ENCODE data around the gene LGALS16.

LGALS16 gene

DNA sequence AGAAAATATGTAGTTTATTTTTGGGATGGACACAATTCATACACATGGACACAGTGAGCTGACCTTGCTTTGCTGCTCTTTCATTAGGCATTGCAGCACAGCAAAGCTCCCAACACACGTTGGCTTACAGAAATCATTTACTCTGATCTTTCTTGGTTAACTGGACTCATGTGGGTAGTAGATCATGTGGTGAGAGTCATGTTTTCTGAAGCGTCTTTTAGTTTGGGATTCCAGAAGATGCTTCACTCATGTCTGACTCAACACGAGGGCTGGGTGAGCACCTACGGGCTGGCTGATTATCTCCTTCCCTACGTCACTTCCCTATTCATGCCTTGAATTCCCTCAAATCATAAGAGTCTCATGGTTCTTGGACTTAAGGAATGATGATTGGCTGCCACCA lies 12.1 kb upstream of the LGALS16 start:
- no peak for TF ChIP-seq FOXP2 (optimal IDR thresholded peaks at IDR 0.05; ENCODE audit: borderline replicate concordance, extremely low read depth, extremely low read length, insufficient read depth)
- TF ChIP-seq TAF1 (IDR thresholded peaks at IDR 0.05; ENCODE audit: borderline replicate concordance, insufficient read depth, low read length): no peak
- TF ChIP-seq, protein P1, sequence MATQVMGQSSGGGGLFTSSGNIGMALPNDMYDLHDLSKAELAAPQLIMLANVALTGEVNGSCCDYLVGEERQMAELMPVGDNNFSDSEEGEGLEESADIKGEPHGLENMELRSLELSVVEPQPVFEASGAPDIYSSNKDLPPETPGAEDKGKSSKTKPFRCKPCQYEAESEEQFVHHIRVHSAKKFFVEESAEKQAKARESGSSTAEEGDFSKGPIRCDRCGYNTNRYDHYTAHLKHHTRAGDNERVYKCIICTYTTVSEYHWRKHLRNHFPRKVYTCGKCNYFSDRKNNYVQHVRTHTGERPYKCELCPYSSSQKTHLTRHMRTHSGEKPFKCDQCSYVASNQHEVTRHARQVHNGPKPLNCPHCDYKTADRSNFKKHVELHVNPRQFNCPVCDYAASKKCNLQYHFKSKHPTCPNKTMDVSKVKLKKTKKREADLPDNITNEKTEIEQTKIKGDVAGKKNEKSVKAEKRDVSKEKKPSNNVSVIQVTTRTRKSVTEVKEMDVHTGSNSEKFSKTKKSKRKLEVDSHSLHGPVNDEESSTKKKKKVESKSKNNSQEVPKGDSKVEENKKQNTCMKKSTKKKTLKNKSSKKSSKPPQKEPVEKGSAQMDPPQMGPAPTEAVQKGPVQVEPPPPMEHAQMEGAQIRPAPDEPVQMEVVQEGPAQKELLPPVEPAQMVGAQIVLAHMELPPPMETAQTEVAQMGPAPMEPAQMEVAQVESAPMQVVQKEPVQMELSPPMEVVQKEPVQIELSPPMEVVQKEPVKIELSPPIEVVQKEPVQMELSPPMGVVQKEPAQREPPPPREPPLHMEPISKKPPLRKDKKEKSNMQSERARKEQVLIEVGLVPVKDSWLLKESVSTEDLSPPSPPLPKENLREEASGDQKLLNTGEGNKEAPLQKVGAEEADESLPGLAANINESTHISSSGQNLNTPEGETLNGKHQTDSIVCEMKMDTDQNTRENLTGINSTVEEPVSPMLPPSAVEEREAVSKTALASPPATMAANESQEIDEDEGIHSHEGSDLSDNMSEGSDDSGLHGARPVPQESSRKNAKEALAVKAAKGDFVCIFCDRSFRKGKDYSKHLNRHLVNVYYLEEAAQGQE (IDR thresholded peaks at IDR 0.05; ENCODE audit: insufficient read depth in 1 of 2, low read depth in 2 of 2, low read length in 2 of 2): no peak

DNA sequence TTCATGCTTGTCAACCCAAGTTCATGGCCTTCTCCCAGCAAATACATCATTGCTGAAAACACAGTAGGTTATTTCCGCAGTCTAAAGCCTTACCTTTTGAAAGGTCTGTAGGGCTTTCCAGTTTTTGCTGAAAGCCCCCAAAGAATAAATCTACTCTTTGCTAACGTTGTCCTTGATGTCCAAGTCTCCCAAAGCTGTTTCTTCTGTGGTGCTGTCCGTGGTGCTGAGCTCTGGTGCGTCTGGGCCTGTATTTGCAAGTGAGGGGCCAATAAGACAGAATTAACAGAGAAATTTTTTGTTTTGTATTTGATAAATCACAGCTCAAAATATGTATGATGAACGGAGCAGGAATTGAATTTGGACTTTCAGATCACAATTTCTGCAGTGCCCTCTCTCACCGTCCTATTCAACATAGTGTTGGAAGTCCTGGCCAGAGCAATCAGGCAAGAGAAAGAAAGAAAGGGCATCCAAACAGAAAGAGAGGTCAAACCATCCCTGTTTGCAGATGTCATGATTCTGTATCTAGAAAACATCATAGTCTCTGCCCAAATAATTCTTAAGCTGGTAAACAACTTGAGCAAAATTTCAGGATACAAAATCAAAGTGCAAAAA lies 9.8 kb upstream of the LGALS16 start:
- TF ChIP-seq, protein P1 (IDR thresholded peaks at IDR 0.05; ENCODE audit: insufficient read depth in 1 of 2, low read depth in 2 of 2, low read length in 2 of 2): peak; percentile 84 to 98
- no peak for TF ChIP-seq POLR2AphosphoS5 (IDR thresholded peaks at IDR 0.05; ENCODE audit: low read depth, low read length)

DNA sequence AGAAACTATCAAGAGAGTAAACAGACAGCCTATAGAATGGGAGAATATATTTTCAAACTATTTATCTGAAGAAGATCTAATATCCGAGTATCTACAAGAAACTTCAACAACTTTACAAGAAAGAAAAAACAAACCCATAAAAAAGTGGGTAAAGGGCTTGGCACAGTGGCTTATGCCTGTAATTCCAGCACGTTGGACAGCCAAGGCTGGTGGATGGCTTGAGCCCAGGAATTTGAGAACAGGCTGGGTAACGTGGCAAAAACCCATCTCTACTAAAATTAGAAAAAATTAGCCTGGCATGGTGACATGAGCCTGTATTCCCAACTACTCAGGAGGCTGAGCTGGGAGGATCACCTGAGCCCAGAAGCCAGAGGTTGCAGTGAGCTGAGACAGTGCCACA lies 7.8 kb upstream of the LGALS16 start:
- TF ChIP-seq, protein P1 (IDR thresholded peaks at IDR 0.05; ENCODE audit: insufficient read depth in 1 of 2, low read depth in 2 of 2, low read length in 2 of 2): peak in 1 of 2 experiments; percentile 60; a peak in 1 of 4 replicates
- TF ChIP-seq SIN3A (IDR thresholded peaks at IDR 0.05; ENCODE audit: borderline replicate concordance, insufficient read depth, low read length): no peak
- no peak for TF ChIP-seq POLR2AphosphoS5 (IDR thresholded peaks at IDR 0.05; ENCODE audit: low read depth, low read length)
- TF ChIP-seq FOXP2 (optimal IDR thresholded peaks at IDR 0.05; ENCODE audit: borderline replicate concordance, extremely low read depth, extremely low read length, insufficient read depth): no peak

DNA sequence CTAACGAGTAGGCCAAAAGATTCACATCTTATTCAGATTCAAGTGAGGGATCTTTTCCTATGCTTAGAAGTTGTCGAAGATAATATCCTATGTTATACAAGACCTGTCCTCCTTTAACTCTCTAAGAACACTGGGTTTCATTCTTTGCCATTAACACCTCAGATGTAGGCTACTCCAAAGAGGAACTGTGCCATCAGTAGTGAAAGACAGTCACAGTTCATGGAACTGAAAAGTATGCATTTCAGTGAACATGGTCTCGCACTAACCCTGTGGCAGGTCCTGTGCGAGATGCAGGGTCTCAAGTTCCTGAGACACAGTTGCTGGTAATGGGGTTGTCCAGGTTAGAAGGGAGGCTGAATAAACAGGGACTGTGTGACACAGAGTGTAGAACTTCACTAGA lies 4.1 kb downstream of the LGALS16 start:
- TF ChIP-seq TAF1 (IDR thresholded peaks at IDR 0.05; ENCODE audit: borderline replicate concordance, insufficient read depth, low read length) (no peak), SIN3A (IDR thresholded peaks at IDR 0.05; ENCODE audit: borderline replicate concordance, insufficient read depth, low read length) (no peak)

DNA sequence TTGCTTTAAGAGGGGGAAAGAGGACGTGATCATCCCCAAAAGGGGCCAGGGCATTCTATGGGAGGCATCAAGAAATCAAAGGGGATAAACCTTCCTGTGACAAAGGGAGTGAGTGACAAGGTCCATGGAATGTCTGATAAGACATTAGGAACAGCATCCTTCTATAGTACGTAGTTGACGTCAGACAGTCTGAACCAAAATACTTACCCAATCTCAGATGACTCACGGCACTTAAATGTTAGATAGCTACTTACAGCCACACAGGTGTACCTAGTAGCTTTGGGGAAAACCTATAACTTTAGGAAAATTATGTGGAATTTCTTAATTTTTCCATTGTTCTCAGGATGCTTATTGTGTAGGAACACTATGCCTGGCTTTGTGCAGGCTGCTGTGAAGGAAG lies 4.9 kb downstream of the LGALS16 start:
- TF ChIP-seq, protein P1 (IDR thresholded peaks at IDR 0.05; ENCODE audit: insufficient read depth in 1 of 2, low read depth in 2 of 2, low read length in 2 of 2): no peak
- TF ChIP-seq FOXP2 (optimal IDR thresholded peaks at IDR 0.05; ENCODE audit: borderline replicate concordance, extremely low read depth, extremely low read length, insufficient read depth) (no peak), POLR2AphosphoS5 (IDR thresholded peaks at IDR 0.05; ENCODE audit: low read depth, low read length) (no peak), TAF1 (IDR thresholded peaks at IDR 0.05; ENCODE audit: borderline replicate concordance, insufficient read depth, low read length) (no peak), SIN3A (IDR thresholded peaks at IDR 0.05; ENCODE audit: borderline replicate concordance, insufficient read depth, low read length) (no peak)

Data from PFSK-1 (cell line).